ENCODE data around the gene ANKRD24.

DNA sequence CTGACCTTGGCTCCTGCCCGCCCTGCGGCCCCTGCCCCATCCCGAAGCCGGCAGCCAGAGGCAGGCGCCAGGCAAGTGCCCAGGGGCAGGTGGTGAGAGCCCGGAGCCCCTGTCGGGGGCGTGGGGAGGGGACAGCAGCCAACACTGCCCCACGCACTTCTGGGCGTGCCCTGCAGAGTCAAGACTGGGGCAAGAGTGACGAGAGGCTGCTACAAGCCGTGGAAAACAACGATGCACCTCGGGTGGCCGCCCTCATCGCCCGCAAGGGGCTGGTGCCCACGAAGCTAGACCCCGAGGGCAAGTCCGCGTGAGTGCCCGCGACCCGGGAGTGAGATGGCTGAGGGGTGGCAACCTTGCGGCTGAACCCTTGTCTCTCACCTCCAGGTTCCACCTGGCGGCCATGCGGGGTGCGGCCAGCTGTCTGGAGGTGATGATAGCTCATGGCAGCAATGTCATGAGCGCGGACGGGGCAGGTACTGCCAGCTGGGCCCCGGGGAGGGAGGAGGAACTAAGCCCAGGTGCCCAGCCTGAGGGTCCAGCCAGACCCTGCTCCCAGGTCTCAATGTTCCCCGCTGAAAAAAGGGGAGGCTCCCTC is 17.3 kb downstream of the ANKRD24 start:
- TF ChIP-seq, protein P1, sequence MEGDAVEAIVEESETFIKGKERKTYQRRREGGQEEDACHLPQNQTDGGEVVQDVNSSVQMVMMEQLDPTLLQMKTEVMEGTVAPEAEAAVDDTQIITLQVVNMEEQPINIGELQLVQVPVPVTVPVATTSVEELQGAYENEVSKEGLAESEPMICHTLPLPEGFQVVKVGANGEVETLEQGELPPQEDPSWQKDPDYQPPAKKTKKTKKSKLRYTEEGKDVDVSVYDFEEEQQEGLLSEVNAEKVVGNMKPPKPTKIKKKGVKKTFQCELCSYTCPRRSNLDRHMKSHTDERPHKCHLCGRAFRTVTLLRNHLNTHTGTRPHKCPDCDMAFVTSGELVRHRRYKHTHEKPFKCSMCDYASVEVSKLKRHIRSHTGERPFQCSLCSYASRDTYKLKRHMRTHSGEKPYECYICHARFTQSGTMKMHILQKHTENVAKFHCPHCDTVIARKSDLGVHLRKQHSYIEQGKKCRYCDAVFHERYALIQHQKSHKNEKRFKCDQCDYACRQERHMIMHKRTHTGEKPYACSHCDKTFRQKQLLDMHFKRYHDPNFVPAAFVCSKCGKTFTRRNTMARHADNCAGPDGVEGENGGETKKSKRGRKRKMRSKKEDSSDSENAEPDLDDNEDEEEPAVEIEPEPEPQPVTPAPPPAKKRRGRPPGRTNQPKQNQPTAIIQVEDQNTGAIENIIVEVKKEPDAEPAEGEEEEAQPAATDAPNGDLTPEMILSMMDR (IDR thresholded peaks at IDR 0.05), result no peak; the same call in 1 of the 2 replicates
- TF ChIP-seq, protein P2, sequence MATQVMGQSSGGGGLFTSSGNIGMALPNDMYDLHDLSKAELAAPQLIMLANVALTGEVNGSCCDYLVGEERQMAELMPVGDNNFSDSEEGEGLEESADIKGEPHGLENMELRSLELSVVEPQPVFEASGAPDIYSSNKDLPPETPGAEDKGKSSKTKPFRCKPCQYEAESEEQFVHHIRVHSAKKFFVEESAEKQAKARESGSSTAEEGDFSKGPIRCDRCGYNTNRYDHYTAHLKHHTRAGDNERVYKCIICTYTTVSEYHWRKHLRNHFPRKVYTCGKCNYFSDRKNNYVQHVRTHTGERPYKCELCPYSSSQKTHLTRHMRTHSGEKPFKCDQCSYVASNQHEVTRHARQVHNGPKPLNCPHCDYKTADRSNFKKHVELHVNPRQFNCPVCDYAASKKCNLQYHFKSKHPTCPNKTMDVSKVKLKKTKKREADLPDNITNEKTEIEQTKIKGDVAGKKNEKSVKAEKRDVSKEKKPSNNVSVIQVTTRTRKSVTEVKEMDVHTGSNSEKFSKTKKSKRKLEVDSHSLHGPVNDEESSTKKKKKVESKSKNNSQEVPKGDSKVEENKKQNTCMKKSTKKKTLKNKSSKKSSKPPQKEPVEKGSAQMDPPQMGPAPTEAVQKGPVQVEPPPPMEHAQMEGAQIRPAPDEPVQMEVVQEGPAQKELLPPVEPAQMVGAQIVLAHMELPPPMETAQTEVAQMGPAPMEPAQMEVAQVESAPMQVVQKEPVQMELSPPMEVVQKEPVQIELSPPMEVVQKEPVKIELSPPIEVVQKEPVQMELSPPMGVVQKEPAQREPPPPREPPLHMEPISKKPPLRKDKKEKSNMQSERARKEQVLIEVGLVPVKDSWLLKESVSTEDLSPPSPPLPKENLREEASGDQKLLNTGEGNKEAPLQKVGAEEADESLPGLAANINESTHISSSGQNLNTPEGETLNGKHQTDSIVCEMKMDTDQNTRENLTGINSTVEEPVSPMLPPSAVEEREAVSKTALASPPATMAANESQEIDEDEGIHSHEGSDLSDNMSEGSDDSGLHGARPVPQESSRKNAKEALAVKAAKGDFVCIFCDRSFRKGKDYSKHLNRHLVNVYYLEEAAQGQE (IDR thresholded peaks at IDR 0.05; ENCODE audit: insufficient read depth in 1 of 2, low read depth in 2 of 2, low read length in 1 of 2), result no peak
- TF ChIP-seq POLR2AphosphoS5 (IDR thresholded peaks at IDR 0.05; ENCODE audit: low read depth, low read length) (no peak), SIN3A (IDR thresholded peaks at IDR 0.05; ENCODE audit: borderline replicate concordance, insufficient read depth, low read depth, low read length) (no peak), TCF7L2 (IDR thresholded peaks at IDR 0.05; ENCODE audit: low read depth, low read length) (no peak)
